ENCODE measurements around the gene LYZL2.

LYZL2 gene

GRCh38 chr10:30581779-30582380, 47.7 kb downstream of the LYZL2 start:
- H3K9me3 ChIP-seq (ENCODE audit: control insufficient read depth, low read length), result no peaks in the 10 kb centered on the region
- peaks cover 9% of the 10 kb centered on the region for H3K4me1 ChIP-seq (ENCODE audit: control insufficient read depth, insufficient read depth, low read length)
- no peak overlapping the region for H3K4me3 ChIP-seq (ENCODE audit: low read length)
- no peaks in the 10 kb centered on the region for H3K36me3 ChIP-seq (ENCODE audit: control insufficient read depth, insufficient read depth, low read length)
- H3K9ac ChIP-seq (ENCODE audit: low read length), result no peak overlapping the region
- H3K27me3 ChIP-seq (ENCODE audit: control insufficient read depth, insufficient read depth, low read length), result no peaks in the 10 kb centered on the region

GRCh38 chr10:30580676-30581075, 48.9 kb downstream of the LYZL2 start:
- no peak overlapping the region for H3K4me3 ChIP-seq (ENCODE audit: low read length)
- no peaks in the 10 kb centered on the region for H3K9me3 ChIP-seq (ENCODE audit: control insufficient read depth, low read length)

GRCh38 chr10:30580241-30580640, 49.3 kb downstream of the LYZL2 start:
- Histone ChIP-seq H3K4me3 (ENCODE audit: low read length) (no peak overlapping the region), H3K27me3 (ENCODE audit: control insufficient read depth, insufficient read depth, low read length) (no peaks in the 10 kb centered on the region), H3K4me1 (ENCODE audit: control insufficient read depth, insufficient read depth, low read length) (peaks cover 5% of the 10 kb centered on the region), H3K36me3 (ENCODE audit: control insufficient read depth, insufficient read depth, low read length) (no peaks in the 10 kb centered on the region), H3K9me3 (ENCODE audit: control insufficient read depth, low read length) (no peaks in the 10 kb centered on the region), H3K9ac (ENCODE audit: low read length) (no peak overlapping the region)

More at GRCh38 chr10:30580676-30581075, 48.9 kb downstream of the LYZL2 start:
- H3K4me1 ChIP-seq (ENCODE audit: control insufficient read depth, insufficient read depth, low read length), result peaks cover 5% of the 10 kb centered on the region
- H3K27me3 ChIP-seq (ENCODE audit: control insufficient read depth, insufficient read depth, low read length), result no peaks in the 10 kb centered on the region
- H3K36me3 ChIP-seq (ENCODE audit: control insufficient read depth, insufficient read depth, low read length), result no peaks in the 10 kb centered on the region
- H3K9ac ChIP-seq (ENCODE audit: low read length), result no peak overlapping the region

- Histone ChIP-seq H3K4me1 (ENCODE audit: control insufficient read depth, insufficient read depth, low read length) (peaks cover 5% of the 10 kb centered on the region), H3K4me3 (ENCODE audit: low read length) (no peak overlapping the region), H3K36me3 (ENCODE audit: control insufficient read depth, insufficient read depth, low read length) (no peaks in the 10 kb centered on the region), H3K27me3 (ENCODE audit: control insufficient read depth, insufficient read depth, low read length) (no peaks in the 10 kb centered on the region), H3K9me3 (ENCODE audit: control insufficient read depth, low read length) (no peaks in the 10 kb centered on the region), H3K9ac (ENCODE audit: low read length) (no peak overlapping the region)
Observed at GRCh38 chr10:30579574-30579973, 50.0 kb downstream of the LYZL2 start.

GRCh38 chr10:30577048-30577447, 52.5 kb downstream of the LYZL2 start:
- H3K9me3 ChIP-seq (ENCODE audit: control insufficient read depth, low read length), result no peaks in the 10 kb centered on the region
- no peak overlapping the region for H3K9ac ChIP-seq (ENCODE audit: low read length)
- no peaks in the 10 kb centered on the region for H3K4me1 ChIP-seq (ENCODE audit: control insufficient read depth, insufficient read depth, low read length)
- no peaks in the 10 kb centered on the region for H3K36me3 ChIP-seq (ENCODE audit: control insufficient read depth, insufficient read depth, low read length)
- H3K4me3 ChIP-seq (ENCODE audit: low read length), result no peak overlapping the region
- H3K27me3 ChIP-seq (ENCODE audit: control insufficient read depth, insufficient read depth, low read length), result no peaks in the 10 kb centered on the region

GRCh38 chr10:30576641-30577040, 52.9 kb downstream of the LYZL2 start:
- no peak overlapping the region for H3K4me3 ChIP-seq (ENCODE audit: low read length)
- no peak overlapping the region for H3K9ac ChIP-seq (ENCODE audit: low read length)
- H3K4me1 ChIP-seq (ENCODE audit: control insufficient read depth, insufficient read depth, low read length), result no peaks in the 10 kb centered on the region
- no peaks in the 10 kb centered on the region for H3K27me3 ChIP-seq (ENCODE audit: control insufficient read depth, insufficient read depth, low read length)
- no peaks in the 10 kb centered on the region for H3K9me3 ChIP-seq (ENCODE audit: control insufficient read depth, low read length)
- no peaks in the 10 kb centered on the region for H3K36me3 ChIP-seq (ENCODE audit: control insufficient read depth, insufficient read depth, low read length)

GRCh38 chr10:30574432-30574796, 55.1 kb downstream of the LYZL2 start:
- Histone ChIP-seq H3K27me3 (ENCODE audit: control insufficient read depth, insufficient read depth, low read length) (no peaks in the 10 kb centered on the region), H3K4me1 (ENCODE audit: control insufficient read depth, insufficient read depth, low read length) (no peaks in the 10 kb centered on the region), H3K36me3 (ENCODE audit: control insufficient read depth, insufficient read depth, low read length) (no peaks in the 10 kb centered on the region), H3K9me3 (ENCODE audit: control insufficient read depth, low read length) (no peaks in the 10 kb centered on the region), H3K9ac (ENCODE audit: low read length) (no peak overlapping the region), H3K4me3 (ENCODE audit: low read length) (no peak overlapping the region)

GRCh38 chr10:30573721-30574431, 55.7 kb downstream of the LYZL2 start:
- Histone ChIP-seq H3K4me1 (ENCODE audit: control insufficient read depth, insufficient read depth, low read length) (no peaks in the 10 kb centered on the region), H3K9ac (ENCODE audit: low read length) (no peak overlapping the region), H3K4me3 (ENCODE audit: low read length) (no peak overlapping the region), H3K9me3 (ENCODE audit: control insufficient read depth, low read length) (no peaks in the 10 kb centered on the region), H3K27me3 (ENCODE audit: control insufficient read depth, insufficient read depth, low read length) (no peaks in the 10 kb centered on the region), H3K36me3 (ENCODE audit: control insufficient read depth, insufficient read depth, low read length) (no peaks in the 10 kb centered on the region)

- Histone ChIP-seq H3K9ac (ENCODE audit: low read length) (no peak overlapping the region), H3K27me3 (ENCODE audit: control insufficient read depth, insufficient read depth, low read length) (no peaks in the 10 kb centered on the region), H3K9me3 (ENCODE audit: control insufficient read depth, low read length) (no peaks in the 10 kb centered on the region), H3K4me1 (ENCODE audit: control insufficient read depth, insufficient read depth, low read length) (no peaks in the 10 kb centered on the region), H3K4me3 (ENCODE audit: low read length) (no peak overlapping the region), H3K36me3 (ENCODE audit: control insufficient read depth, insufficient read depth, low read length) (no peaks in the 10 kb centered on the region)
Observed at GRCh38 chr10:30565449-30565848, 64.1 kb downstream of the LYZL2 start.

GRCh38 chr10:30562787-30563186, 66.8 kb downstream of the LYZL2 start:
- no peaks in the 10 kb centered on the region for H3K9me3 ChIP-seq (ENCODE audit: control insufficient read depth, low read length)
- H3K4me3 ChIP-seq (ENCODE audit: low read length), result no peak overlapping the region
- no peaks in the 10 kb centered on the region for H3K4me1 ChIP-seq (ENCODE audit: control insufficient read depth, insufficient read depth, low read length)
- no peaks in the 10 kb centered on the region for H3K36me3 ChIP-seq (ENCODE audit: control insufficient read depth, insufficient read depth, low read length)
- H3K9ac ChIP-seq (ENCODE audit: low read length), result no peak overlapping the region
- H3K27me3 ChIP-seq (ENCODE audit: control insufficient read depth, insufficient read depth, low read length), result no peaks in the 10 kb centered on the region

Measured in mucosa of stomach (tissue), 1 donor.